H9 (cell line): ENCODE results near the gene FGFR1OP2. TPM values are rescaled to one million over a fixed set of nuclear protein-coding genes. Genes with fewer than 3 reads are reported as not detected.

ENCODE experiments used
- DNase-seq: peaks from one replicate; pipeline ENCODE4 v3.0.0-alpha.2; 2017
- H2AFZ ChIP-seq: one replicate; pipeline ENCODE4 v1.6.1; 2013; ENCODE audit warnings: mild to moderate bottlenecking, low read length, control low read depth, moderate library complexity
- H2AK5ac ChIP-seq: 2 replicates; pipeline ENCODE4 v1.6.1; 2013; ENCODE audit warnings: low read length, control low read depth, mixed read lengths; ENCODE audit not compliant: insufficient read length
- H2BK120ac ChIP-seq: one replicate; pipeline ENCODE4 v1.6.1; 2013; ENCODE audit warnings: low read depth, mild to moderate bottlenecking, low read length, control low read depth, inconsistent platforms; ENCODE audit not compliant: poor library complexity, severe bottlenecking
- H2BK12ac ChIP-seq: 2 replicates; pipeline ENCODE4 v1.6.1; 2013; ENCODE audit warnings: low read length, control low read depth, mixed read lengths, low read depth; ENCODE audit not compliant: insufficient read length
- H2BK15ac ChIP-seq: 2 replicates; pipeline ENCODE4 v1.6.1; 2013; ENCODE audit warnings: low read depth, low read length, control low read depth
- H2BK20ac ChIP-seq: one replicate; pipeline ENCODE4 v1.6.1; 2013; ENCODE audit warnings: low read depth, mild to moderate bottlenecking, low read length, control low read depth, inconsistent platforms; ENCODE audit not compliant: poor library complexity, severe bottlenecking
- H2BK5ac ChIP-seq: 2 replicates; pipeline ENCODE4 v1.6.1; 2013; ENCODE audit warnings: low read length, control low read depth, mixed read lengths; ENCODE audit not compliant: insufficient read length
- H3K14ac ChIP-seq: 2 replicates; pipeline ENCODE4 v1.6.1; 2013; ENCODE audit warnings: low read length, control low read depth; ENCODE audit not compliant: insufficient read depth
- H3K18ac ChIP-seq: 2 replicates; pipeline ENCODE4 v1.6.1; 2013; ENCODE audit warnings: low read depth, mild to moderate bottlenecking, mixed read lengths, low read length, control low read depth; ENCODE audit not compliant: insufficient read length
- H3K23ac ChIP-seq: 2 replicates; pipeline ENCODE4 v1.6.1; 2013; ENCODE audit warnings: low read length, control low read depth, mixed read lengths, low read depth; ENCODE audit not compliant: insufficient read length
- H3K23me2 ChIP-seq: 2 replicates; pipeline ENCODE4 v1.6.1; 2013; ENCODE audit warnings: low read depth, mild to moderate bottlenecking, mixed read lengths, low read length, control low read depth; ENCODE audit not compliant: insufficient read length, poor library complexity, severe bottlenecking
- H3K27ac ChIP-seq: 2 replicates; pipeline ENCODE4 v1.5.1; 2013; ENCODE audit warnings: low read length, control low read depth, mixed read lengths, low read depth; ENCODE audit not compliant: insufficient read length
- H3K27me3 ChIP-seq: 2 replicates; pipeline ENCODE4 v1.6.1; 2013; ENCODE audit warnings: low read length, control low read depth, inconsistent platforms; ENCODE audit not compliant: insufficient read depth
- H3K4ac ChIP-seq: 2 replicates; pipeline ENCODE4 v1.6.1; 2013; ENCODE audit warnings: low read depth, mild to moderate bottlenecking, control low read depth, inconsistent platforms, low read length, moderate library complexity
- H3K4me1 ChIP-seq: 2 replicates; pipeline ENCODE4 v1.6.1; 2013; ENCODE audit warnings: low read length, control low read depth, inconsistent platforms; ENCODE audit not compliant: insufficient read depth
- H3K4me2 ChIP-seq: 2 replicates; pipeline ENCODE4 v1.6.1; 2013; ENCODE audit warnings: low read length, control low read depth, mixed read lengths; ENCODE audit not compliant: insufficient read length, insufficient read depth
- H3K56ac ChIP-seq: 2 replicates; pipeline ENCODE4 v1.6.1; 2013; ENCODE audit warnings: low read depth, mild to moderate bottlenecking, mixed read lengths, low read length, control low read depth; ENCODE audit not compliant: insufficient read length
- H3K79me1 ChIP-seq: 2 replicates; pipeline ENCODE4 v1.6.1; 2013; ENCODE audit warnings: low read depth, mild to moderate bottlenecking, moderate library complexity, low read length, control low read depth, inconsistent platforms; ENCODE audit not compliant: insufficient read depth, poor library complexity, severe bottlenecking
- H3K79me2 ChIP-seq: 2 replicates; pipeline ENCODE4 v1.6.1; 2013; ENCODE audit warnings: low read length, control low read depth, inconsistent platforms; ENCODE audit not compliant: insufficient read depth
- H3K9ac ChIP-seq: 2 replicates; pipeline ENCODE4 v1.6.1; 2013; ENCODE audit warnings: low read length, control low read depth, mixed read lengths; ENCODE audit not compliant: insufficient read length; ENCODE audit errors: extremely low read depth
- H3K9me3 ChIP-seq: one replicate; pipeline ENCODE4 v1.6.1; 2013; ENCODE audit warnings: low read depth, low read length, inconsistent platforms; ENCODE audit not compliant: control insufficient read depth
- H3T11ph ChIP-seq: one replicate; pipeline ENCODE4 v1.6.1; 2013; ENCODE audit warnings: mild to moderate bottlenecking, low read length, control low read depth, inconsistent platforms
- H4K20me1 ChIP-seq: one replicate; pipeline ENCODE4 v1.6.1; 2013; ENCODE audit not compliant: control insufficient read depth, insufficient read length, insufficient read depth
- H4K5ac ChIP-seq: 2 replicates; pipeline ENCODE4 v1.6.1; 2013; ENCODE audit warnings: low read depth, mild to moderate bottlenecking, mixed read lengths, low read length, control low read depth; ENCODE audit not compliant: insufficient read length
- H4K8ac ChIP-seq: replicated peaks from 2 replicates; pipeline ENCODE4 v1.6.1; 2013; ENCODE audit warnings: low read length, control low read depth, mixed read lengths, low read depth; ENCODE audit not compliant: insufficient read length
- H4K91ac ChIP-seq: 2 replicates; pipeline ENCODE4 v1.6.1; 2013; ENCODE audit warnings: low read depth, mild to moderate bottlenecking, moderate library complexity, mixed read lengths, low read length, control low read depth; ENCODE audit not compliant: insufficient read length
- H3K27ac Mint-ChIP-seq, 3 experiments: 2 replicates in 2 of 3; 3 replicates in 1 of 3; pipeline ENCODE4 v1.8.0; 2020 to 2021; ENCODE audit warnings: mixed read lengths in 3 of 3, mild to moderate bottlenecking in 1 of 3, moderate library complexity in 1 of 3
- H3K27me3 Mint-ChIP-seq: 2 replicates; pipeline ENCODE4 v1.8.0; 2021; ENCODE audit warnings: low read depth, mild to moderate bottlenecking, moderate library complexity, mixed read lengths
- H3K36me3 Mint-ChIP-seq, 3 experiments: 2 replicates in 2 of 3; 3 replicates in 1 of 3; pipeline ENCODE4 v1.8.0; 2020 to 2021; ENCODE audit warnings: low read depth in 3 of 3, mixed read lengths in 3 of 3; ENCODE audit not compliant: insufficient read depth in 1 of 3
- H3K4me1 Mint-ChIP-seq, 2 experiments: 2 replicates each; pipeline ENCODE4 v1.8.0; 2020; ENCODE audit warnings: mixed read lengths in 2 of 2
- H3K4me3 Mint-ChIP-seq, 2 experiments: 2 replicates in 1 of 2; 3 replicates in 1 of 2; pipeline ENCODE4 v1.8.0; 2020 to 2021; ENCODE audit warnings: mild to moderate bottlenecking in 2 of 2, mixed read lengths in 2 of 2, moderate library complexity in 1 of 2
- H3K9me3 Mint-ChIP-seq, 2 experiments: 2 replicates in 1 of 2; 3 replicates in 1 of 2; pipeline ENCODE4 v1.8.0; 2020; ENCODE audit warnings: mild to moderate bottlenecking in 2 of 2, mixed read lengths in 2 of 2, moderate library complexity in 1 of 2
- WGBS: extraction: QIAGEN DNeasy Blood & Tissue Kit; methylation state at CpG from one replicate; pipeline ENCODE4 v1.1.7; 2013; ENCODE audit warnings: missing lambda C conversion rate, low lambda C conversion rate, mixed read lengths; ENCODE audit not compliant: insufficient read length; ENCODE audit errors: extremely low coverage; 5-methylcytosine and 5-hydroxymethylcytosine counted together
- total RNA-seq: library from RNA; stranded (reverse); gene quantifications from 2 replicates; pipeline ENCODE4 v1.2.1, GENCODE V29; 2021
- TF ChIP-seq, protein P1 (sequence below): fragments of 200-600 bp; sonication (generic); conservative IDR thresholded peaks from 3 replicates; pipeline ENCODE4 v1.8.0; 2021; ENCODE audit warnings: antibody characterized with exemption, mild to moderate bottlenecking

The FGFR1OP2 gene
- total RNA-seq, 1 experiment from 2014 or later: 30.0 TPM

DNA sequence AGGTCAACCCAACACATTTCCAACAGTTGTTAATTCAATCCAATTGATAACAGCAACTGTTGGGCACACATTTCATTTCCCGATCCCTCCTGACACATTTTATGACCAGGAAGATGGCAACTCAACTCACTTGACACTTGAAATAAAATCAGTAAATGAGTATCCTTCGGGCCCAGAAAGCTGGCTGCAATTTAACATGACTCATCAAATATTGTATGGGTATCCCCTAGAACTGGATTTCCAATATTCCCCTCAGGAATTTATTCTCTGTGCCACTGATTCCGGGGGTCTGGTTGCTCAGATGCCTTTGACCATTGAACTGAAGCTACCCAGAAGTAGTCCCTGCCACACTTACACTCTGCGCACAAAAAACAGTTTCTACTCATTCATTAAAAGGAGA, 42.6 kb upstream of the FGFR1OP2 start:
- no peak overlapping the region for H3K14ac ChIP-seq
- H2BK5ac ChIP-seq: no peak overlapping the region
- H3K79me2 ChIP-seq: no peaks in the 10 kb centered on the region
- no peak overlapping the region for H3K23ac ChIP-seq
- H4K8ac ChIP-seq: no peak overlapping the region
- H4K91ac ChIP-seq: no peak overlapping the region
- no peaks in the 10 kb centered on the region for H3K27me3 ChIP-seq
- H3K9me3 ChIP-seq: no peaks in the 10 kb centered on the region
- H3K23me2 ChIP-seq: no peaks in the 10 kb centered on the region
- H3K4me3 Mint-ChIP-seq: no peak overlapping the region
- no peak overlapping the region for H3K4ac ChIP-seq
- H3K27ac Mint-ChIP-seq: peak overlapping the region in 2 of 3 experiments; percentile 39 to 62; a peak in 2 of 7 replicates
- no peak overlapping the region for H2BK20ac ChIP-seq
- no peak overlapping the region for H3T11ph ChIP-seq
- H3K56ac ChIP-seq: no peak overlapping the region
- no peak overlapping the region for H2AK5ac ChIP-seq
- H3K79me1 ChIP-seq: no peaks in the 10 kb centered on the region
- no peaks in the 10 kb centered on the region for H3K27me3 Mint-ChIP-seq
- H3K27ac ChIP-seq: no peak overlapping the region
- no peaks in the 10 kb centered on the region for H4K20me1 ChIP-seq
- peaks cover 9 to 18% (median 10%) of the 10 kb centered on the region in 3 experiments for H3K36me3 Mint-ChIP-seq
- no peak overlapping the region for H3K18ac ChIP-seq
- H2BK15ac ChIP-seq: no peak overlapping the region
- no CpG with 5 or more reads among the region's 4 CpGs for WGBS
- H3K9ac ChIP-seq: no peak overlapping the region
- no peak for DNase-seq
- H2AFZ ChIP-seq: no peak overlapping the region
- no peak overlapping the region for H2BK12ac ChIP-seq
- no peaks in the 10 kb centered on the region for H3K4me1 Mint-ChIP-seq
- H3K9me3 Mint-ChIP-seq: no peaks in the 10 kb centered on the region
- H2BK120ac ChIP-seq: no peak overlapping the region
- TF ChIP-seq, protein P1, sequence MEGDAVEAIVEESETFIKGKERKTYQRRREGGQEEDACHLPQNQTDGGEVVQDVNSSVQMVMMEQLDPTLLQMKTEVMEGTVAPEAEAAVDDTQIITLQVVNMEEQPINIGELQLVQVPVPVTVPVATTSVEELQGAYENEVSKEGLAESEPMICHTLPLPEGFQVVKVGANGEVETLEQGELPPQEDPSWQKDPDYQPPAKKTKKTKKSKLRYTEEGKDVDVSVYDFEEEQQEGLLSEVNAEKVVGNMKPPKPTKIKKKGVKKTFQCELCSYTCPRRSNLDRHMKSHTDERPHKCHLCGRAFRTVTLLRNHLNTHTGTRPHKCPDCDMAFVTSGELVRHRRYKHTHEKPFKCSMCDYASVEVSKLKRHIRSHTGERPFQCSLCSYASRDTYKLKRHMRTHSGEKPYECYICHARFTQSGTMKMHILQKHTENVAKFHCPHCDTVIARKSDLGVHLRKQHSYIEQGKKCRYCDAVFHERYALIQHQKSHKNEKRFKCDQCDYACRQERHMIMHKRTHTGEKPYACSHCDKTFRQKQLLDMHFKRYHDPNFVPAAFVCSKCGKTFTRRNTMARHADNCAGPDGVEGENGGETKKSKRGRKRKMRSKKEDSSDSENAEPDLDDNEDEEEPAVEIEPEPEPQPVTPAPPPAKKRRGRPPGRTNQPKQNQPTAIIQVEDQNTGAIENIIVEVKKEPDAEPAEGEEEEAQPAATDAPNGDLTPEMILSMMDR: no peak
- H3K4me2 ChIP-seq: no peak overlapping the region
- no peaks in the 10 kb centered on the region for H3K4me1 ChIP-seq
- no peak overlapping the region for H4K5ac ChIP-seq
